Measurements from ENCODE around the gene P4HTM. TPM values are rescaled to one million over a fixed set of nuclear protein-coding genes. Genes with fewer than 3 reads are reported as not detected.

The P4HTM gene
- total RNA-seq, 1 donor from 2014 or later, result 29.0 TPM

DNA sequence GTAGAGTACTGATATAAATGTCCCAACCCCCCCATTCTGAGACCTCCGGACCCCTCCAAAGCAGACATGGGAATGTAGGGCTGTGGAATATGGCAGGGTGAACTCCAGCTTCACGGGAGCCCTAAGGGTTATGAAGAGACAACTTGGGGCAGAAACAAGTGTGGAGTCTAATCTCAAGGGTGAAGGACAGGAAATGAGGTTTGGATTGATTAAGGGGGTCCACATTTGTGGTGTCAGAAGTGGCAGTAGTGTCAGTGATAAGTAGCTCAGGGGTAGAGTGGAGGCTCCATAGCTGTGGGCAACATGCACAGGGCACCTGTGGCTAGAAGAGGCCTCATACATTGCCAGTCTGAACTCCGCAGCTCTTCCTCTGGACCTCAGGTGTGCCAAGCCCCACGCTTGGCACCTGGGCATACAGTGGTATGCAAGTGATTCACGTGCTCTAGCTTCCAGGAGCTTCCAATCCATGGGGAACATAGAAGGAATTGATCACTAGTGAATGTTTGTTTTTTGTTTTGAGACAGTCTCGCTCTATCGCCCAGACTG lies 4.1 kb upstream of the P4HTM start:
- no peaks in the 10 kb centered on the region for H3K27me3 ChIP-seq (ENCODE audit: control insufficient read depth, insufficient read depth, low read length)
- H3K36me3 ChIP-seq (ENCODE audit: control insufficient read depth, insufficient read depth, low read length), result peaks cover 2% of the 10 kb centered on the region
- no peak for DNase-seq (ENCODE audit: low read depth)
- TF ChIP-seq, protein P1, sequence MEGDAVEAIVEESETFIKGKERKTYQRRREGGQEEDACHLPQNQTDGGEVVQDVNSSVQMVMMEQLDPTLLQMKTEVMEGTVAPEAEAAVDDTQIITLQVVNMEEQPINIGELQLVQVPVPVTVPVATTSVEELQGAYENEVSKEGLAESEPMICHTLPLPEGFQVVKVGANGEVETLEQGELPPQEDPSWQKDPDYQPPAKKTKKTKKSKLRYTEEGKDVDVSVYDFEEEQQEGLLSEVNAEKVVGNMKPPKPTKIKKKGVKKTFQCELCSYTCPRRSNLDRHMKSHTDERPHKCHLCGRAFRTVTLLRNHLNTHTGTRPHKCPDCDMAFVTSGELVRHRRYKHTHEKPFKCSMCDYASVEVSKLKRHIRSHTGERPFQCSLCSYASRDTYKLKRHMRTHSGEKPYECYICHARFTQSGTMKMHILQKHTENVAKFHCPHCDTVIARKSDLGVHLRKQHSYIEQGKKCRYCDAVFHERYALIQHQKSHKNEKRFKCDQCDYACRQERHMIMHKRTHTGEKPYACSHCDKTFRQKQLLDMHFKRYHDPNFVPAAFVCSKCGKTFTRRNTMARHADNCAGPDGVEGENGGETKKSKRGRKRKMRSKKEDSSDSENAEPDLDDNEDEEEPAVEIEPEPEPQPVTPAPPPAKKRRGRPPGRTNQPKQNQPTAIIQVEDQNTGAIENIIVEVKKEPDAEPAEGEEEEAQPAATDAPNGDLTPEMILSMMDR (IDR thresholded peaks at IDR 0.05; ENCODE audit: insufficient read depth, low read length, poor library complexity, severe bottlenecking), result no peak
- H3K4me3 ChIP-seq (ENCODE audit: low read depth, low read length), result no peak overlapping the region

DNA sequence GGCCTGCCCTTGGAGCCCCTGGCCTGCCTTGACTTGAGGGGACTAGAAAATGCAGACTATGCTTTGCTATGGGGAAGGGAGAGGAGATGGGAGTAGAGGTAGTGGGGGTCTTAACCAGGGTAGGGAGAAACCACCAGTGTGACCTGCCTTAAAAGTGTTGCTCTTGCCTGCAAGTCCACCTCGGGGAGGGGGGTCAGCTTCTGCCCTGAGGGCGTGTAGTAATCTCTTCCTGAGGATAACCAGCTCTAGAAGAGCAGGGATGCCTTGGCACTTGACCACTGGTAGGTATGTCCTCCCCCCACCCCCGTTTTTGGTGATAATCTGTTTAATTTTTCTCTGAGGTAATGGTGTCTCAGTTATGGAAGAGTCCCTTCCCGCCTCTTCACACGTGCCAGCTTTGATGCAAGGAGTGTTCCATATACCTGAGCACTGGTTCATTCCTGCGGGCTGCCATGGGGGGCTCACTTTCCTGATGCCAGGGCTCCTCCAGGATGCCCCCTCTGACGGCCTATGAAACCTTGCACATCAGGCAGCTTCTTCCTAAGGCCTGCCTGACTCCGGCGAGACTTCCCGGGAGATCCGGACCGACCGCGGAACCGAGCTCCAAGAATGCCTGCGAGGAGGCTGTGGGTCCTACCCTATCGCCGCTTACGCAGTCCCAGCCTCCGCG lies 780 bp upstream of the P4HTM start:
- no peaks in the 10 kb centered on the region for H3K27me3 ChIP-seq (ENCODE audit: control insufficient read depth, insufficient read depth, low read length)
- peak overlapping the region; percentile 94 for H3K4me3 ChIP-seq (ENCODE audit: low read depth, low read length)
- H3K36me3 ChIP-seq (ENCODE audit: control insufficient read depth, insufficient read depth, low read length), result no peaks in the 10 kb centered on the region
- DNase-seq (ENCODE audit: low read depth), result no peak
- TF ChIP-seq, protein P1 (IDR thresholded peaks at IDR 0.05; ENCODE audit: insufficient read depth, low read length, poor library complexity, severe bottlenecking), result no peak

DNA sequence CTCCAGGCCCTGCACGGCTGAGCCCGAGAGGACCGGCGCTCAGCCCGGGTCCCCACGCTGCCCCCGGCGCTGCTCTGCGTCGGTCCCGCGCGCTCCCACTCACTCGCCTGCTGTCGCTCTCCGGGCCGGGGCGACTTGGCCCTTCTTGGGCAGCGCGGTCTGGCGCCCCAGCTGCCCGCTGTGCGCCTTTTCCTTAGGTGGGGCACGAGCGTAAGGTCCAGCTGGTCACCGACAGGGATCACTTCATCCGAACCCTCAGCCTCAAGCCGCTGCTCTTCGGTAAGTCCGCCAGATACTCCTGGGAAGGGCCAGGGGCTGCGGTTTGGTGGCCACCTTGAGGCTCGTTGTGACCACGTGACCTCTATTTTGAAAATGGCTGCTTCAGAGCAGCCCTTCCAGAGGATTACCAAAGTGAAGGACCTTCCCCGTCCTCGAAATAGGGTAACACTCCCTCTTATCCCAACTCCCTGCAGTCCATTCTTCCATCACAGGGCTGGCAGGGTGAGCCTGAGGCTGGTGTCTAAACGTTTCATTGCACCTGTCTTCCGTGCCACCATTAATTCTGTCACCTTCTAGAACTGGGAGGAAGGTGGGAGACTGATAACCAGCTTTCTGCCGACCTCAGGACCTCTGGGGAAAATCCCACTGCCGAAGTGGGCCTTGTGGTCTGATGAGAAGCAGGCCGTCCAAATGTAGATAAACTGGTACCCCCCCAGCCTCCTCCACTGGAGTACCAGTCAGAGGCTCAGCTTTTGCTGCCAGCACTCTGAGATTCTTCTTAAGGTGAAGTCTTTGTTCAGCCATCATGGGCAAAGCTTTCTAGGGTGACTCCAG lies 812 bp downstream of the P4HTM start:
- TF ChIP-seq, protein P1 (IDR thresholded peaks at IDR 0.05; ENCODE audit: insufficient read depth, low read length, poor library complexity, severe bottlenecking), result no peak
- H3K27me3 ChIP-seq (ENCODE audit: control insufficient read depth, insufficient read depth, low read length), result no peaks in the 10 kb centered on the region
- peak overlapping the region; percentile 94 for H3K4me3 ChIP-seq (ENCODE audit: low read depth, low read length)
- DNase-seq (ENCODE audit: low read depth), result no peak
- no peaks in the 10 kb centered on the region for H3K36me3 ChIP-seq (ENCODE audit: control insufficient read depth, insufficient read depth, low read length)

DNA sequence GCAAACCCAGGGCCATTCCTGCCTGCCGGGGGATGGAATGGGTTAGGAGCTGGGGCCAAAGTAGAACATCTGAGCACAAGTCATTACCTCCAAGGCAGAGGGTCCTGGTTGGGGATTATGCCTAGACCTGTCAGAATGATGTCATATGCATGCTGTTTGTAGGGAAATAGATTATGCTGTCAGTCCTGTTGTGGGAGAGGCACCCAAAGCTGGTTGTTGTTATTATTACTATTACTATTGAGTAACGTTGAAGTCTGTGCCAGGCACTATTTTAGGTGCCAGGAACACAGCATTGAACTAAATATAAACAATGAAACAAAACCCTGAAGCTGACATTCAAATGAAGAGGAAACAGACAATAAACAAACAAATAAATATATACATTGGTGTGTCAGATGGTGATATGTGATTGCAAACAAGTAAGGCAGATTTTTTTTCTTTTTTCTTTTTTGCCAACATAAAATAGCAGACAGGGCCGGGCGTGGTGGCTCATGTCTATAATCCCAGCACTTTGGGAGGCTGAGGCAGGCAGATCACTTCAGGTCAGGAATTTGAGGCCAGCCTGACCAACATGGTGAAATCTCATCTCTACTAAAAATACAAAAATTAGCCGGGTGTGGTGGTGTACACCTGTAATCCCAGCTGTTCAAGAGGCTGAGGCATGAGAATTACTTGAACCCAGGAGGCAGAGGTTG lies 2.0 kb downstream of the P4HTM start:
- Histone ChIP-seq H3K4me3 (ENCODE audit: low read depth, low read length) (no peak overlapping the region), H3K36me3 (ENCODE audit: control insufficient read depth, insufficient read depth, low read length) (no peaks in the 10 kb centered on the region), H3K27me3 (ENCODE audit: control insufficient read depth, insufficient read depth, low read length) (no peaks in the 10 kb centered on the region)
- DNase-seq (ENCODE audit: low read depth), result no peak
- TF ChIP-seq, protein P1 (IDR thresholded peaks at IDR 0.05; ENCODE audit: insufficient read depth, low read length, poor library complexity, severe bottlenecking), result no peak

DNA sequence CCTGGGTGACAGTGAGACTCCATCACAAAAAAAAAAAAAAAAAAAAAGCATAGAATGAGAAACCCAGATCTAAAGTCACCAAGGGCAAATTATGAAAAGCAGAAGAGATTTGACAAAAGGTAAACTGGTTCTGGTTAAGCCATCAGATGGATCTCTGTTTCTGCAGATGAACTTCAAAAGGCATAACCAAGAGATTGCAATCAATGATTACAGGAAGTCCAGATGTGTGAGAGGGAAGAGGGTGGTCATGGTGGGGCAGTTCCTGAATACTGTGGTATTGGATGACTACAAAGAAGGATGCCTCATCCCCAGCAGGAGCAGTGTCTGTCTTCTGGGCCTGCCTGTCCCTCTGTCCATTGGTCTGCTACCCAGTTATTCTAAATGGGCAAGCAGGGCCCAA lies 3.8 kb downstream of the P4HTM start:
- H3K36me3 ChIP-seq (ENCODE audit: control insufficient read depth, insufficient read depth, low read length), result no peaks in the 10 kb centered on the region
- H3K27me3 ChIP-seq (ENCODE audit: control insufficient read depth, insufficient read depth, low read length), result no peaks in the 10 kb centered on the region
- TF ChIP-seq, protein P1 (IDR thresholded peaks at IDR 0.05; ENCODE audit: insufficient read depth, low read length, poor library complexity, severe bottlenecking), result no peak
- DNase-seq (ENCODE audit: low read depth), result no peak
- H3K4me3 ChIP-seq (ENCODE audit: low read depth, low read length), result no peak overlapping the region

Measured in kidney epithelial cell (primary cell).